Parietal lobe (tissue), 1 donor: ENCODE results near the gene OLIG2. TPM values are rescaled to one million over a fixed set of nuclear protein-coding genes. Genes with fewer than 3 reads are reported as not detected.

Experiments used
- total RNA-seq: library from RNA; depleted of rRNA; stranded (reverse); fragments of >200 nt; gene quantifications from one replicate; pipeline ENCODE4 v1.2.3, GENCODE V29; 2014

OLIG2 gene
- total RNA-seq, result 18.2 TPM

GRCh38 chr21:33025489-33026442 is at the start of gene OLIG2:
TSS of gene OLIG2 (plus strand) at chr21:33025935. CDS start at chr21:33026863, 928 bp downstream.

GRCh38 chr21:33069994-33070743 is 44.4 kb downstream of the OLIG2 start, which contains the start of gene OLIG1:
TSS of gene OLIG1 (plus strand) at chr21:33070141. CDS start at chr21:33070247, 106 bp downstream.

Other genes starting within 250 kb of the OLIG2 start
- 7.5 TPM for gene OLIG1, start 44.2 kb downstream of the OLIG2 start, total RNA-seq
- gene IFNAR2, start 204.0 kb downstream of the OLIG2 start, total RNA-seq, result 13.5 TPM
- 10.0 TPM for gene IL10RB, start 240.4 kb downstream of the OLIG2 start, total RNA-seq